H9 (cell line): ENCODE results near the gene AMBRA1. TPM values are rescaled to one million over a fixed set of nuclear protein-coding genes. Genes with fewer than 3 reads are reported as not detected.

ENCODE experiments used
- DNase-seq: peaks from one replicate; pipeline ENCODE4 v3.0.0-alpha.2; 2017
- H2AFZ ChIP-seq: one replicate; pipeline ENCODE4 v1.6.1; 2013; ENCODE audit warnings: mild to moderate bottlenecking, low read length, control low read depth, moderate library complexity
- H2AK5ac ChIP-seq: 2 replicates; pipeline ENCODE4 v1.6.1; 2013; ENCODE audit warnings: low read length, control low read depth, mixed read lengths; ENCODE audit not compliant: insufficient read length
- H2BK120ac ChIP-seq: one replicate; pipeline ENCODE4 v1.6.1; 2013; ENCODE audit warnings: low read depth, mild to moderate bottlenecking, low read length, control low read depth, inconsistent platforms; ENCODE audit not compliant: poor library complexity, severe bottlenecking
- H2BK12ac ChIP-seq: 2 replicates; pipeline ENCODE4 v1.6.1; 2013; ENCODE audit warnings: low read length, control low read depth, mixed read lengths, low read depth; ENCODE audit not compliant: insufficient read length
- H2BK15ac ChIP-seq: 2 replicates; pipeline ENCODE4 v1.6.1; 2013; ENCODE audit warnings: low read depth, low read length, control low read depth
- H2BK20ac ChIP-seq: one replicate; pipeline ENCODE4 v1.6.1; 2013; ENCODE audit warnings: low read depth, mild to moderate bottlenecking, low read length, control low read depth, inconsistent platforms; ENCODE audit not compliant: poor library complexity, severe bottlenecking
- H2BK5ac ChIP-seq: 2 replicates; pipeline ENCODE4 v1.6.1; 2013; ENCODE audit warnings: low read length, control low read depth, mixed read lengths; ENCODE audit not compliant: insufficient read length
- H3K14ac ChIP-seq: 2 replicates; pipeline ENCODE4 v1.6.1; 2013; ENCODE audit warnings: low read length, control low read depth; ENCODE audit not compliant: insufficient read depth
- H3K18ac ChIP-seq: 2 replicates; pipeline ENCODE4 v1.6.1; 2013; ENCODE audit warnings: low read depth, mild to moderate bottlenecking, mixed read lengths, low read length, control low read depth; ENCODE audit not compliant: insufficient read length
- H3K23ac ChIP-seq: 2 replicates; pipeline ENCODE4 v1.6.1; 2013; ENCODE audit warnings: low read length, control low read depth, mixed read lengths, low read depth; ENCODE audit not compliant: insufficient read length
- H3K23me2 ChIP-seq: 2 replicates; pipeline ENCODE4 v1.6.1; 2013; ENCODE audit warnings: low read depth, mild to moderate bottlenecking, mixed read lengths, low read length, control low read depth; ENCODE audit not compliant: insufficient read length, poor library complexity, severe bottlenecking
- H3K27ac ChIP-seq: 2 replicates; pipeline ENCODE4 v1.5.1; 2013; ENCODE audit warnings: low read length, control low read depth, mixed read lengths, low read depth; ENCODE audit not compliant: insufficient read length
- H3K27me3 ChIP-seq: 2 replicates; pipeline ENCODE4 v1.6.1; 2013; ENCODE audit warnings: low read length, control low read depth, inconsistent platforms; ENCODE audit not compliant: insufficient read depth
- H3K4ac ChIP-seq: 2 replicates; pipeline ENCODE4 v1.6.1; 2013; ENCODE audit warnings: low read depth, mild to moderate bottlenecking, control low read depth, inconsistent platforms, low read length, moderate library complexity
- H3K4me1 ChIP-seq: 2 replicates; pipeline ENCODE4 v1.6.1; 2013; ENCODE audit warnings: low read length, control low read depth, inconsistent platforms; ENCODE audit not compliant: insufficient read depth
- H3K4me2 ChIP-seq: 2 replicates; pipeline ENCODE4 v1.6.1; 2013; ENCODE audit warnings: low read length, control low read depth, mixed read lengths; ENCODE audit not compliant: insufficient read length, insufficient read depth
- H3K56ac ChIP-seq: 2 replicates; pipeline ENCODE4 v1.6.1; 2013; ENCODE audit warnings: low read depth, mild to moderate bottlenecking, mixed read lengths, low read length, control low read depth; ENCODE audit not compliant: insufficient read length
- H3K79me1 ChIP-seq: 2 replicates; pipeline ENCODE4 v1.6.1; 2013; ENCODE audit warnings: low read depth, mild to moderate bottlenecking, moderate library complexity, low read length, control low read depth, inconsistent platforms; ENCODE audit not compliant: insufficient read depth, poor library complexity, severe bottlenecking
- H3K79me2 ChIP-seq: 2 replicates; pipeline ENCODE4 v1.6.1; 2013; ENCODE audit warnings: low read length, control low read depth, inconsistent platforms; ENCODE audit not compliant: insufficient read depth
- H3K9ac ChIP-seq: 2 replicates; pipeline ENCODE4 v1.6.1; 2013; ENCODE audit warnings: low read length, control low read depth, mixed read lengths; ENCODE audit not compliant: insufficient read length; ENCODE audit errors: extremely low read depth
- H3K9me3 ChIP-seq: one replicate; pipeline ENCODE4 v1.6.1; 2013; ENCODE audit warnings: low read depth, low read length, inconsistent platforms; ENCODE audit not compliant: control insufficient read depth
- H3T11ph ChIP-seq: one replicate; pipeline ENCODE4 v1.6.1; 2013; ENCODE audit warnings: mild to moderate bottlenecking, low read length, control low read depth, inconsistent platforms
- H4K20me1 ChIP-seq: one replicate; pipeline ENCODE4 v1.6.1; 2013; ENCODE audit not compliant: control insufficient read depth, insufficient read length, insufficient read depth
- H4K5ac ChIP-seq: 2 replicates; pipeline ENCODE4 v1.6.1; 2013; ENCODE audit warnings: low read depth, mild to moderate bottlenecking, mixed read lengths, low read length, control low read depth; ENCODE audit not compliant: insufficient read length
- H4K8ac ChIP-seq: replicated peaks from 2 replicates; pipeline ENCODE4 v1.6.1; 2013; ENCODE audit warnings: low read length, control low read depth, mixed read lengths, low read depth; ENCODE audit not compliant: insufficient read length
- H4K91ac ChIP-seq: 2 replicates; pipeline ENCODE4 v1.6.1; 2013; ENCODE audit warnings: low read depth, mild to moderate bottlenecking, moderate library complexity, mixed read lengths, low read length, control low read depth; ENCODE audit not compliant: insufficient read length
- H3K27ac Mint-ChIP-seq, 3 experiments: 2 replicates in 2 of 3; 3 replicates in 1 of 3; pipeline ENCODE4 v1.8.0; 2020 to 2021; ENCODE audit warnings: mixed read lengths in 3 of 3, mild to moderate bottlenecking in 1 of 3, moderate library complexity in 1 of 3
- H3K27me3 Mint-ChIP-seq: 2 replicates; pipeline ENCODE4 v1.8.0; 2021; ENCODE audit warnings: low read depth, mild to moderate bottlenecking, moderate library complexity, mixed read lengths
- H3K36me3 Mint-ChIP-seq, 3 experiments: 2 replicates in 2 of 3; 3 replicates in 1 of 3; pipeline ENCODE4 v1.8.0; 2020 to 2021; ENCODE audit warnings: low read depth in 3 of 3, mixed read lengths in 3 of 3; ENCODE audit not compliant: insufficient read depth in 1 of 3
- H3K4me1 Mint-ChIP-seq, 2 experiments: 2 replicates each; pipeline ENCODE4 v1.8.0; 2020; ENCODE audit warnings: mixed read lengths in 2 of 2
- H3K4me3 Mint-ChIP-seq, 2 experiments: 2 replicates in 1 of 2; 3 replicates in 1 of 2; pipeline ENCODE4 v1.8.0; 2020 to 2021; ENCODE audit warnings: mild to moderate bottlenecking in 2 of 2, mixed read lengths in 2 of 2, moderate library complexity in 1 of 2
- H3K9me3 Mint-ChIP-seq, 2 experiments: 2 replicates in 1 of 2; 3 replicates in 1 of 2; pipeline ENCODE4 v1.8.0; 2020; ENCODE audit warnings: mild to moderate bottlenecking in 2 of 2, mixed read lengths in 2 of 2, moderate library complexity in 1 of 2
- CTCF ChIP-seq: fragments of 200-600 bp; sonication (generic); conservative IDR thresholded peaks from 3 replicates; pipeline ENCODE4 v1.8.0; 2021; ENCODE audit warnings: antibody characterized with exemption, mild to moderate bottlenecking
- WGBS: extraction: QIAGEN DNeasy Blood & Tissue Kit; methylation state at CpG from one replicate; pipeline ENCODE4 v1.1.7; 2013; ENCODE audit warnings: missing lambda C conversion rate, low lambda C conversion rate, mixed read lengths; ENCODE audit not compliant: insufficient read length; ENCODE audit errors: extremely low coverage; 5-methylcytosine and 5-hydroxymethylcytosine counted together
- total RNA-seq: library from RNA; stranded (reverse); gene quantifications from 2 replicates; pipeline ENCODE4 v1.2.1, GENCODE V29; 2021

AMBRA1 gene
- total RNA-seq, 1 experiment from 2014 or later: 37.5 TPM

GRCh38 chr11:46450846-46451477 lies 142.9 kb downstream of the AMBRA1 start:
- H2AK5ac ChIP-seq: no peak overlapping the region
- Mint-ChIP-seq H3K4me1 (peaks cover 34 to 36% of the 10 kb centered on the region in 2 experiments), H3K27ac (peak overlapping the region in 2 of 3 experiments; percentile 47 to 50; a peak in 2 of 7 replicates), H3K36me3 (peaks cover 2 to 5% (median 5%) of the 10 kb centered on the region in 3 experiments; a peak in 6 of 7 replicates), H3K4me3 (no peak overlapping the region), H3K9me3 (no peaks in the 10 kb centered on the region), H3K27me3 (no peaks in the 10 kb centered on the region)
- no peak for DNase-seq
- no peak overlapping the region for H3K4ac ChIP-seq
- H3K23ac ChIP-seq: no peak overlapping the region
- H3K18ac ChIP-seq: no peak overlapping the region
- H3K9ac ChIP-seq: no peak overlapping the region
- no peak overlapping the region for H4K91ac ChIP-seq
- H3K23me2 ChIP-seq: no peaks in the 10 kb centered on the region
- H4K8ac ChIP-seq: no peak overlapping the region
- no peak overlapping the region for H2AFZ ChIP-seq
- no peak overlapping the region for H2BK15ac ChIP-seq
- H3K56ac ChIP-seq: no peak overlapping the region
- H4K20me1 ChIP-seq: no peaks in the 10 kb centered on the region
- no CpG with 5 or more reads among the region's 3 CpGs for WGBS
- H3K79me2 ChIP-seq: no peaks in the 10 kb centered on the region
- TF ChIP-seq CTCF: no peak
- H3K4me1 ChIP-seq: peaks cover 7% of the 10 kb centered on the region
- H3K27me3 ChIP-seq: no peaks in the 10 kb centered on the region
- no peak overlapping the region for H2BK120ac ChIP-seq
- no peak overlapping the region for H3K14ac ChIP-seq
- no peak overlapping the region for H3K4me2 ChIP-seq
- no peak overlapping the region for H2BK12ac ChIP-seq
- no peak overlapping the region for H4K5ac ChIP-seq
- no peak overlapping the region for H3T11ph ChIP-seq
- no peak overlapping the region for H3K27ac ChIP-seq
- H3K9me3 ChIP-seq: no peaks in the 10 kb centered on the region
- no peak overlapping the region for H2BK5ac ChIP-seq
- H3K79me1 ChIP-seq: peaks cover under 1% of the 10 kb centered on the region
- no peak overlapping the region for H2BK20ac ChIP-seq
